ENCODE data around the gene PPP1R37.

DNA sequence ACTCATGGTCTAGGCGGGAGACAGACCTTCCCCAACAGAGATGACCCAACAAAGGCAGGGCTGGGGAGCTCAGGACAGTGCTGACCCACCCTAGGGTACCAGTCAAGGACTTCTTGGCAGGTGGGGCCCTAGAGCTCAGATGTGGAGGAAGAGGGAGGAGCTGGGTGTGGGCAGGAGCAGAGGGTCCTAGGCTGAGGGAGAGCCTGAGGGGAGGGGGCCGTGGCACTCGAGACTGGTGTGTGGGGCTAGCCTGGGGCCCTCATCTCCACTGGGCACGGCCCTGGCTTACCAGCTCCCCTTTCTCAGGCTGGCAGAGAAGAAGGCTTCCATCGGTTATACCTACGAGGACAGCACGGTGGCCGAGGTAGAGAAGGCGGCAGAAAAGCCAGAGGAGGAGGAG lies 35.5 kb upstream of the PPP1R37 start:
- TF ChIP-seq, protein P1, sequence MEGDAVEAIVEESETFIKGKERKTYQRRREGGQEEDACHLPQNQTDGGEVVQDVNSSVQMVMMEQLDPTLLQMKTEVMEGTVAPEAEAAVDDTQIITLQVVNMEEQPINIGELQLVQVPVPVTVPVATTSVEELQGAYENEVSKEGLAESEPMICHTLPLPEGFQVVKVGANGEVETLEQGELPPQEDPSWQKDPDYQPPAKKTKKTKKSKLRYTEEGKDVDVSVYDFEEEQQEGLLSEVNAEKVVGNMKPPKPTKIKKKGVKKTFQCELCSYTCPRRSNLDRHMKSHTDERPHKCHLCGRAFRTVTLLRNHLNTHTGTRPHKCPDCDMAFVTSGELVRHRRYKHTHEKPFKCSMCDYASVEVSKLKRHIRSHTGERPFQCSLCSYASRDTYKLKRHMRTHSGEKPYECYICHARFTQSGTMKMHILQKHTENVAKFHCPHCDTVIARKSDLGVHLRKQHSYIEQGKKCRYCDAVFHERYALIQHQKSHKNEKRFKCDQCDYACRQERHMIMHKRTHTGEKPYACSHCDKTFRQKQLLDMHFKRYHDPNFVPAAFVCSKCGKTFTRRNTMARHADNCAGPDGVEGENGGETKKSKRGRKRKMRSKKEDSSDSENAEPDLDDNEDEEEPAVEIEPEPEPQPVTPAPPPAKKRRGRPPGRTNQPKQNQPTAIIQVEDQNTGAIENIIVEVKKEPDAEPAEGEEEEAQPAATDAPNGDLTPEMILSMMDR (IDR thresholded peaks at IDR 0.05; ENCODE audit: extremely low read depth in 1 of 2, insufficient read depth in 1 of 2, low read depth in 1 of 2, low read length in 2 of 2) = no peak
- TF ChIP-seq POLR2A (IDR thresholded peaks at IDR 0.05; ENCODE audit: low read depth, low read length) (no peak), POLR2AphosphoS5 (IDR thresholded peaks at IDR 0.05; ENCODE audit: insufficient read depth, low read depth, low read length) (no peak), MYC (IDR thresholded peaks at IDR 0.05; ENCODE audit: low read depth, low read length) (no peak), EZH2 (IDR thresholded peaks at IDR 0.05; ENCODE audit: borderline replicate concordance, low read depth, low read length, severe bottlenecking) (no peak), FOS (IDR thresholded peaks at IDR 0.05; ENCODE audit: borderline replicate concordance, insufficient read depth, low read length) (no peak), JUN (IDR thresholded peaks at IDR 0.05; ENCODE audit: borderline replicate concordance, insufficient read depth, insufficient read length, low read depth) (no peak)
- TF ChIP-seq, protein P2, sequence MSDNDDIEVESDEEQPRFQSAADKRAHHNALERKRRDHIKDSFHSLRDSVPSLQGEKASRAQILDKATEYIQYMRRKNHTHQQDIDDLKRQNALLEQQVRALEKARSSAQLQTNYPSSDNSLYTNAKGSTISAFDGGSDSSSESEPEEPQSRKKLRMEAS (IDR thresholded peaks at IDR 0.05; ENCODE audit: insufficient read depth, insufficient read length) = no peak

Data from endothelial cell of umbilical vein (primary cell).